HG02885 (cell line): Measurements from ENCODE around the gene PYGB.

Source experiments
- ATAC-seq: cut with Tn5 transposase; IDR thresholded peaks from one replicate; pipeline ENCODE4 v1.9.1; 2021; ENCODE audit warnings: mild to moderate bottlenecking; ENCODE audit not compliant: unreplicated experiment, poor library complexity

The PYGB gene

GRCh38 chr20:25292176-25292891, 44.4 kb downstream of the PYGB start:
- no peak for ATAC-seq

GRCh38 chr20:25293507-25293906, 45.6 kb downstream of the PYGB start:
- no peak for ATAC-seq

- ATAC-seq = no peak
These were observed 46.1 kb downstream of the PYGB start for GRCh38 chr20:25293910-25294458.

- peak; percentile 45 for ATAC-seq
These were observed 46.8 kb downstream of the PYGB start for GRCh38 chr20:25294459-25295385.

- ATAC-seq = no peak
These were observed 47.7 kb downstream of the PYGB start for GRCh38 chr20:25295386-25296093.

- peak; percentile 30 for ATAC-seq
These were observed 48.5 kb downstream of the PYGB start for GRCh38 chr20:25296094-25297093.

GRCh38 chr20:25297141-25297905, 49.4 kb downstream of the PYGB start:
- peak; percentile 65 for ATAC-seq

- no peak for ATAC-seq
These were observed 51.9 kb downstream of the PYGB start for GRCh38 chr20:25299806-25300205.

- no peak for ATAC-seq
These were observed 52.7 kb downstream of the PYGB start for GRCh38 chr20:25300496-25301170.

- no peak for ATAC-seq
These were observed 53.6 kb downstream of the PYGB start for GRCh38 chr20:25301357-25301920.

GRCh38 chr20:25302596-25302995, 54.7 kb downstream of the PYGB start:
- ATAC-seq = no peak

GRCh38 chr20:25303292-25304024, 55.6 kb downstream of the PYGB start:
- ATAC-seq = no peak

- no peak for ATAC-seq
These were observed 56.2 kb downstream of the PYGB start for GRCh38 chr20:25304025-25304549.

- no peak for ATAC-seq
These were observed 59.4 kb downstream of the PYGB start for GRCh38 chr20:25306991-25307903.

GRCh38 chr20:25308083-25308491, 60.2 kb downstream of the PYGB start:
- peak; percentile 58 for ATAC-seq
